ENCODE results near the gene IFIT5. TPM values are rescaled to one million over a fixed set of nuclear protein-coding genes. Genes with fewer than 3 reads are reported as not detected.
"Not testable (repeated sequence)": the region's sequence is repeated elsewhere in the genome, so short reads cannot be mapped to it uniquely, and the experiment has no call there.

IFIT5 gene
- total RNA-seq, 4 donors from 2014 or later = 16.2 to 25.3 (median 21.9) TPM

GRCh38 chr10:89440226-89441009, 26.1 kb downstream of the IFIT5 start:
- no peak overlapping the region for H3K27ac ChIP-seq
- no peaks in the 10 kb centered on the region for H3K27me3 ChIP-seq
- H3K4me1 ChIP-seq = no peaks in the 10 kb centered on the region
- DNase-seq (ENCODE audit: low spot score in 2 of 2) = no peak
- H3K36me3 ChIP-seq = peaks cover 0 to 27% (median 0%) of the 10 kb centered on the region in 3 donors
- H3K4me3 ChIP-seq = no peak overlapping the region
- peaks cover 0 to 8% (median 0%) of the 10 kb centered on the region in 4 donors for H3K9me3 ChIP-seq
- 67 to 95% methylated on average over 4 of the region's 4 CpGs for WGBS, 2 donors
- TF ChIP-seq EP300 (IDR thresholded peaks at IDR 0.05) (no peak), POLR2A (IDR thresholded peaks at IDR 0.05) (no peak), CTCF (IDR thresholded peaks at IDR 0.05) (no peak)

- H3K9me3 ChIP-seq = peaks cover 0 to 15% (median 0%) of the 10 kb centered on the region in 4 donors
- no peak for TF ChIP-seq CTCF (IDR thresholded peaks at IDR 0.05)
- TF ChIP-seq POLR2A (IDR thresholded peaks at IDR 0.05) = no peak
- TF ChIP-seq EP300 (IDR thresholded peaks at IDR 0.05) = no peak
- 75 to 78% methylated on average over 1 of the region's 1 CpG for WGBS, 2 donors
- no peaks in the 10 kb centered on the region for H3K27me3 ChIP-seq
- peaks cover 0 to 27% (median 0%) of the 10 kb centered on the region in 3 donors for H3K36me3 ChIP-seq
- H3K4me1 ChIP-seq = no peaks in the 10 kb centered on the region
- no peak overlapping the region for H3K4me3 ChIP-seq
- no peak overlapping the region for H3K27ac ChIP-seq
- no peak for DNase-seq (ENCODE audit: low spot score in 2 of 2)
Measured at GRCh38 chr10:89442289-89442688, 27.9 kb downstream of the IFIT5 start.

- H3K4me1 ChIP-seq; H3K27me3 ChIP-seq; H3K27ac ChIP-seq; H3K4me3 ChIP-seq; DNase-seq (ENCODE audit: low spot score in 2 of 2): not testable (repeated sequence)
- peaks cover 0 to 27% (median 0%) of the 10 kb centered on the region in 3 donors for H3K36me3 ChIP-seq
- 99 to 100% methylated on average over 7 of the region's 7 CpGs for WGBS, 2 donors
- peaks cover 0 to 15% (median 0%) of the 10 kb centered on the region in 4 donors for H3K9me3 ChIP-seq
Measured at GRCh38 chr10:89444819-89445218, 30.5 kb downstream of the IFIT5 start.

- no peak for DNase-seq (ENCODE audit: low spot score in 2 of 2)
- Histone ChIP-seq H3K9me3 (peaks cover 0 to 7% (median 0%) of the 10 kb centered on the region in 4 donors), H3K4me3 (no peak overlapping the region), H3K36me3 (no peaks in the 10 kb centered on the region), H3K27ac (no peak overlapping the region), H3K27me3 (no peaks in the 10 kb centered on the region), H3K4me1 (no peaks in the 10 kb centered on the region)
- WGBS, 2 donors = 90 to 95% methylated on average over 2 of the region's 2 CpGs
- TF ChIP-seq CTCF (IDR thresholded peaks at IDR 0.05) (no peak), EP300 (IDR thresholded peaks at IDR 0.05) (no peak), POLR2A (IDR thresholded peaks at IDR 0.05) (no peak)
Measured at GRCh38 chr10:89450901-89451300, 36.5 kb downstream of the IFIT5 start.

GRCh38 chr10:89452193-89452592, 37.8 kb downstream of the IFIT5 start:
- WGBS, 2 donors = 68% methylated on average over 1 of the region's 1 CpG

More at GRCh38 chr10:89452193-89452592, 37.8 kb downstream of the IFIT5 start:
- H3K4me3 ChIP-seq = no peak overlapping the region
- H3K9me3 ChIP-seq = no peaks in the 10 kb centered on the region
- H3K27ac ChIP-seq = no peak overlapping the region
- no peaks in the 10 kb centered on the region for H3K36me3 ChIP-seq
- no peak for DNase-seq (ENCODE audit: low spot score in 2 of 2)
- H3K4me1 ChIP-seq = no peaks in the 10 kb centered on the region
- no peak for TF ChIP-seq CTCF (IDR thresholded peaks at IDR 0.05)
- no peak for TF ChIP-seq EP300 (IDR thresholded peaks at IDR 0.05)
- no peaks in the 10 kb centered on the region for H3K27me3 ChIP-seq

Measured in tibial nerve (tissue), 4 donors.